ENCODE results near the gene ATP2B3. TPM values are rescaled to one million over a fixed set of nuclear protein-coding genes. Genes with fewer than 3 reads are reported as not detected.

ATP2B3 gene
- total and polyA plus RNA-seq, 2 donors (not counting 3 experiments of a cell fraction or from before 2014, with no cell fraction given) = 0.01 to 0.07 TPM

DNA sequence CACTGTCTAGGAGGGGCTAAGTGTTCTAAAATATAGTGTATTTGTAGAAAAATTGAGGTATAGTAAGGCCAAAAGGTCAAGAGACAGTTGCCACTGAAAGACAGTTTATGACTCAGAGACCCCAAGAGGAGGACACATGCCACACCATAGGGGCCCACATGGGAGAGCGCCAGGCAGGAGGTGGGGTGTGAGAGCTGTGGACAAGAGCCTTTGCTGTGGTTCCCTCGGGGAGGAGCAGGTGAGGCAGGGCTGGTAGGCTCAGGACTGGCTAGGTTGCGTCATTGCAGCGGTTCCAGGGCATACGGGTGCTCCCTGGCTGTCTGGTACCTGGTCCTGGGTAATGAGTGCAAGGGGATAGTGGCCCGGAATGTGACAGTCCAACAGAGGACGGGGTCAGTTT, 43.9 kb downstream of the ATP2B3 start:
- Histone ChIP-seq H3K9me1 (replicated peaks; ENCODE audit: control insufficient read depth, extremely low read depth, insufficient read depth, low read length) (no peaks in the 10 kb centered on the region), H3K27me3 (ENCODE audit: control insufficient read depth in 2 of 2, insufficient read depth in 2 of 2, low read length in 2 of 2) (no peaks in the 10 kb centered on the region), H3K4me1 (ENCODE audit: control insufficient read depth, extremely low read depth, insufficient read depth, low read length) (no peaks in the 10 kb centered on the region), H3K4me2 (ENCODE audit: insufficient read depth, low read length) (no peak overlapping the region), H3K9ac (replicated peaks; ENCODE audit: extremely low read depth, insufficient read depth, low read length) (no peak overlapping the region), H3K36me3 (ENCODE audit: control insufficient read depth in 2 of 2, extremely low read depth in 1 of 2, insufficient read depth in 2 of 2, low read length in 2 of 2) (no peaks in the 10 kb centered on the region), H4K20me1 (replicated peaks; ENCODE audit: control insufficient read depth, extremely low read depth, insufficient read depth, low read length) (no peaks in the 10 kb centered on the region), H3K4me3 (replicated peaks in 1 of 3; ENCODE audit: insufficient read depth in 1 of 3, low read depth in 1 of 3, low read length in 3 of 3) (no peak overlapping the region), H2AFZ (ENCODE audit: low read depth, low read length) (no peak overlapping the region), H3K27ac (ENCODE audit: insufficient read depth, low read depth, low read length) (no peak overlapping the region), H3K79me2 (ENCODE audit: control insufficient read depth, insufficient read depth, low read length) (no peaks in the 10 kb centered on the region), H3K9me3 (replicated peaks; ENCODE audit: control insufficient read depth, insufficient read depth, low read length) (no peaks in the 10 kb centered on the region)
- TF ChIP-seq MAX (IDR thresholded peaks at IDR 0.05; ENCODE audit: insufficient read depth, insufficient read length) = no peak
- no peak for TF ChIP-seq JUN (IDR thresholded peaks at IDR 0.05; ENCODE audit: borderline replicate concordance, insufficient read depth, insufficient read length, low read depth)
- no peak for DNase-seq (ENCODE audit: low read depth, low spot score)
- FAIRE-seq = no peak
- ChIA-PET CTCF (no interaction called here), POLR2A (no interaction called here)
- no TSS peak for BruUV-seq (replicated peaks)
- intact Hi-C loops (cut with micrococcal nuclease) (no loop called here), dilution Hi-C loops (cut with MboI; ENCODE audit: extremely low pct_ligation_motif_present, low sequenced_read_pairs) (no loop called here)

DNA sequence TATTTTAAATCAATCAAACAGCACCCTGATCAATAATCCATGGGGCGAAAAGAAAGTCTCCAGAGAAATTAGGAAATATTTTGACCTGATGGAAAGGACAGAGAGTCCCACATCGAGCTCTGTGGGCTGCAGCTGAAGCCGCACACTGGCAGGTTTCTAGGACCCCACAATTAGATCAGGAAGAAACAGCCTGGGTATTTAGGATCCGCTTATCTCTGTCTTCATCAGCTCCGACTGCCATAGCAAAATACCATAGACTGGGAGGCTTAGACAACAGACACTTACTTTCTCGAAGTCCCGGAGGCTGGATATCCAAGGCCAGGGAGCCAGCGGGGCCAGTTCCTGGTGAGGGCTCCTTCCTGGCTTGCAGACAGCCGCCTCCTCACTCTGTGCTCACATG, 45.1 kb downstream of the ATP2B3 start:
- dilution Hi-C loops (cut with MboI; ENCODE audit: extremely low pct_ligation_motif_present, low sequenced_read_pairs) = no loop called here
- Histone ChIP-seq H3K9me1 (replicated peaks; ENCODE audit: control insufficient read depth, extremely low read depth, insufficient read depth, low read length) (no peaks in the 10 kb centered on the region), H3K27ac (ENCODE audit: insufficient read depth, low read depth, low read length) (no peak overlapping the region), H3K27me3 (ENCODE audit: control insufficient read depth in 2 of 2, insufficient read depth in 2 of 2, low read length in 2 of 2) (no peaks in the 10 kb centered on the region), H3K4me2 (ENCODE audit: insufficient read depth, low read length) (no peak overlapping the region), H4K20me1 (replicated peaks; ENCODE audit: control insufficient read depth, extremely low read depth, insufficient read depth, low read length) (no peaks in the 10 kb centered on the region), H3K79me2 (ENCODE audit: control insufficient read depth, insufficient read depth, low read length) (no peaks in the 10 kb centered on the region), H3K4me3 (replicated peaks in 1 of 3; ENCODE audit: insufficient read depth in 1 of 3, low read depth in 1 of 3, low read length in 3 of 3) (no peak overlapping the region), H3K9me3 (replicated peaks; ENCODE audit: control insufficient read depth, insufficient read depth, low read length) (no peaks in the 10 kb centered on the region), H2AFZ (ENCODE audit: low read depth, low read length) (no peak overlapping the region), H3K9ac (replicated peaks; ENCODE audit: extremely low read depth, insufficient read depth, low read length) (no peak overlapping the region), H3K36me3 (ENCODE audit: control insufficient read depth in 2 of 2, extremely low read depth in 1 of 2, insufficient read depth in 2 of 2, low read length in 2 of 2) (no peaks in the 10 kb centered on the region), H3K4me1 (ENCODE audit: control insufficient read depth, extremely low read depth, insufficient read depth, low read length) (no peaks in the 10 kb centered on the region)
- TF ChIP-seq MAX (IDR thresholded peaks at IDR 0.05; ENCODE audit: insufficient read depth, insufficient read length) = no peak
- TF ChIP-seq MYC (IDR thresholded peaks at IDR 0.05; ENCODE audit: low read depth, low read length) = no peak
- no peak for TF ChIP-seq FOS (IDR thresholded peaks at IDR 0.05; ENCODE audit: borderline replicate concordance, insufficient read depth, low read length)
- no peak for TF ChIP-seq GATA2 (IDR thresholded peaks at IDR 0.05; ENCODE audit: insufficient read depth, insufficient read length, low read depth, low read length)
- TF ChIP-seq JUN (IDR thresholded peaks at IDR 0.05; ENCODE audit: borderline replicate concordance, insufficient read depth, insufficient read length, low read depth) = no peak
- TF ChIP-seq CTCF (IDR thresholded peaks at IDR 0.05; ENCODE audit: extremely low read depth in 1 of 2, insufficient read depth in 1 of 2, low read depth in 1 of 2, low read length in 2 of 2) = no peak
- DNase-seq (ENCODE audit: low read depth, low spot score) = no peak
- POLR2A ChIA-PET = no interaction called here
- FAIRE-seq = no peak
- intact Hi-C loops (cut with micrococcal nuclease) = no loop called here
- no TSS peak for BruUV-seq (replicated peaks)
- CTCF ChIA-PET = no interaction called here
